GM23338 (cell line): ENCODE data around the gene TRHDE. TPM values are rescaled to one million over a fixed set of nuclear protein-coding genes. Genes with fewer than 3 reads are reported as not detected.

Experiments
- ATAC-seq: fragments of 200-7000 bp; cut with Tn5 transposase; 3 replicates; pipeline ENCODE4 v1.9.1; 2020
- DNase-seq: peaks from one replicate; pipeline ENCODE4 v3.0.0-alpha.2; 2015; ENCODE audit warnings: low spot score
- H2AFZ ChIP-seq: fragments of 200-600 bp; sonication (generic); 2 replicates; pipeline ENCODE4 v1.8.0; 2016; ENCODE audit warnings: antibody characterized with exemption, mild to moderate bottlenecking, moderate library complexity
- H3F3A ChIP-seq: fragments of 200-600 bp; sonication (generic); replicated peaks from 2 replicates; pipeline ENCODE4 v1.8.0; 2017; ENCODE audit warnings: antibody characterized with exemption, mixed run types, low read depth
- H3K27ac ChIP-seq: fragments of 200-600 bp; sonication (generic); 2 replicates; pipeline ENCODE4 v1.6.1; 2016; ENCODE audit warnings: low read depth
- H3K27me3 ChIP-seq: fragments of 200-600 bp; sonication (generic); 2 replicates; pipeline ENCODE4 v1.8.0; 2016; ENCODE audit warnings: mild to moderate bottlenecking, mixed run types, moderate library complexity; ENCODE audit not compliant: insufficient read depth
- H3K36me3 ChIP-seq: fragments of 200-600 bp; sonication (generic); 2 replicates; pipeline ENCODE4 v1.8.0; 2016; ENCODE audit warnings: mild to moderate bottlenecking; ENCODE audit not compliant: insufficient read depth
- H3K4me1 ChIP-seq: fragments of 200-600 bp; sonication (generic); 2 replicates; pipeline ENCODE4 v1.8.0; 2016; ENCODE audit warnings: mild to moderate bottlenecking, moderate library complexity; ENCODE audit not compliant: insufficient read depth
- H3K4me2 ChIP-seq: fragments of 200-600 bp; sonication (generic); 2 replicates; pipeline ENCODE4 v1.7.1; 2017; ENCODE audit warnings: mixed run types
- H3K4me3 ChIP-seq: fragments of 200-600 bp; sonication (generic); 2 replicates; pipeline ENCODE4 v1.6.1; 2016; ENCODE audit warnings: mixed run types
- H3K79me2 ChIP-seq: fragments of 200-600 bp; sonication (generic); replicated peaks from 2 replicates; pipeline ENCODE4 v1.8.0; 2017; ENCODE audit warnings: mild to moderate bottlenecking; ENCODE audit not compliant: insufficient read depth
- H3K9me2 ChIP-seq: fragments of 200-600 bp; sonication (generic); 2 replicates; pipeline ENCODE4 v1.8.0; 2017; ENCODE audit not compliant: insufficient read depth
- H4K20me1 ChIP-seq: fragments of 200-600 bp; sonication (generic); replicated peaks from 2 replicates; pipeline ENCODE4 v1.8.0; 2017; ENCODE audit warnings: mild to moderate bottlenecking; ENCODE audit not compliant: insufficient read depth
- H3K27ac Mint-ChIP-seq: 2 replicates; pipeline ENCODE4 v1.8.0; 2020; ENCODE audit warnings: inconsistent platforms, mild to moderate bottlenecking, moderate library complexity, mixed read lengths
- H3K27me3 Mint-ChIP-seq: 3 replicates; pipeline ENCODE4 v1.8.0; 2022; ENCODE audit warnings: low read depth, mild to moderate bottlenecking, moderate library complexity, mixed read lengths, inconsistent platforms; ENCODE audit not compliant: insufficient read depth, poor library complexity
- H3K36me3 Mint-ChIP-seq: 3 replicates; pipeline ENCODE4 v1.8.0; 2021; ENCODE audit warnings: low read depth, mild to moderate bottlenecking, inconsistent platforms, moderate library complexity, mixed read lengths
- H3K4me1 Mint-ChIP-seq: 3 replicates; pipeline ENCODE4 v1.8.0; 2020; ENCODE audit warnings: mild to moderate bottlenecking, inconsistent platforms, mixed read lengths
- H3K4me3 Mint-ChIP-seq: 3 replicates; pipeline ENCODE4 v1.8.0; 2021; ENCODE audit warnings: moderate library complexity, mild to moderate bottlenecking, inconsistent platforms, mixed read lengths
- H3K9me3 Mint-ChIP-seq: 3 replicates; pipeline ENCODE4 v1.8.0; 2020; ENCODE audit warnings: moderate library complexity, mild to moderate bottlenecking, inconsistent platforms, mixed read lengths
- CREB1 ChIP-seq: fragments of 250-450 bp; sonication (Bioruptor Pico); IDR thresholded peaks from 2 replicates; pipeline ENCODE4 v1.5.0; 2020; ENCODE audit warnings: low read depth, mild to moderate bottlenecking, moderate library complexity
- CTCF ChIP-seq, 2 experiments: fragments of 200-600 bp in 1 of 2; sonication (generic) in 1 of 2; conservative IDR thresholded peaks; 2 replicates each; pipeline versions ENCODE4 v1.5.1 to v1.6.1; 2016 to 2017; ENCODE audit warnings: antibody characterized with exemption in 2 of 2, low read depth in 2 of 2, mild to moderate bottlenecking in 2 of 2, moderate library complexity in 1 of 2
- ETS1 ChIP-seq: IDR thresholded peaks from 2 replicates; pipeline ENCODE4 v1.6.1; 2016; ENCODE audit warnings: antibody characterized with exemption
- EZH2 ChIP-seq: fragments of 200-600 bp; sonication (generic); IDR thresholded peaks from one replicate; pipeline ENCODE4 v1.8.0; 2017; ENCODE audit warnings: antibody characterized with exemption, mild to moderate bottlenecking, low read depth; ENCODE audit not compliant: unreplicated experiment
- EZH2phosphoT487 ChIP-seq: fragments of 200-600 bp; sonication (generic); IDR thresholded peaks from one replicate; pipeline ENCODE4 v1.8.1; 2018; ENCODE audit warnings: antibody characterized with exemption; ENCODE audit not compliant: unreplicated experiment
- JUNB ChIP-seq: IDR thresholded peaks from one replicate; pipeline ENCODE4 v1.6.1; 2016; ENCODE audit warnings: antibody characterized with exemption; ENCODE audit not compliant: unreplicated experiment
- NANOG ChIP-seq: IDR thresholded peaks from 2 replicates; pipeline ENCODE4 v1.6.1; 2016; ENCODE audit warnings: antibody characterized with exemption, borderline replicate concordance
- POLR2AphosphoS5 ChIP-seq: IDR thresholded peaks from 2 replicates; pipeline ENCODE4 v1.6.1; 2016; ENCODE audit warnings: antibody characterized with exemption, low read depth
- REST ChIP-seq: IDR thresholded peaks from one replicate; pipeline ENCODE4 v1.6.1; 2018; ENCODE audit warnings: antibody characterized with exemption; ENCODE audit not compliant: unreplicated experiment
- STAT1 ChIP-seq: IDR thresholded peaks from one replicate; pipeline ENCODE4 v1.6.1; 2016; ENCODE audit warnings: antibody characterized with exemption; ENCODE audit not compliant: unreplicated experiment
- ZNF114 ChIP-seq: fragments of 250-450 bp; sonication (Bioruptor Pico); IDR thresholded peaks from 2 replicates; pipeline ENCODE4 v1.5.0; 2020; ENCODE audit warnings: mild to moderate bottlenecking, moderate library complexity
- ZNF331 ChIP-seq: fragments of 250-450 bp; sonication (Bioruptor Pico); IDR thresholded peaks from 2 replicates; pipeline ENCODE4 v1.5.0; 2020; ENCODE audit warnings: low read depth, mild to moderate bottlenecking, moderate library complexity
- ZNF462 ChIP-seq: fragments of 250-450 bp; sonication (Bioruptor Pico); IDR thresholded peaks from 2 replicates; pipeline ENCODE4 v1.5.0; 2020; ENCODE audit warnings: mild to moderate bottlenecking, moderate library complexity
- polyA plus RNA-seq: library from polyadenylated mRNA; unstranded; fragments of >200 nt; fragmentation: Nextera tagmentation; extraction: Ambion mirVana; gene quantifications from 2 replicates; pipeline ENCODE4 v1.2.1, GENCODE V29; 2016
- total RNA-seq: library from RNA; depleted of rRNA; stranded (reverse); fragments of >200 nt; shearing (Covaris generic); gene quantifications from 2 replicates; pipeline ENCODE4 v1.2.3, GENCODE V29; 2014

TRHDE gene
- total and polyA plus RNA-seq, 2 experiments from 2014 or later: 1.3 to 7.7 TPM

GRCh38 chr12:72273851-72274351 is 1.7 kb downstream of the TRHDE start:
- H3K36me3 ChIP-seq: no peaks in the 10 kb centered on the region
- H3K4me3 Mint-ChIP-seq: peak overlapping the region; percentile 92
- peaks cover 46% of the 10 kb centered on the region for H3K4me1 ChIP-seq
- H3K27me3 Mint-ChIP-seq: peaks cover 34% of the 10 kb centered on the region
- no peaks in the 10 kb centered on the region for H3K36me3 Mint-ChIP-seq
- peak overlapping the region; percentile 85 for H2AFZ ChIP-seq
- H3K27ac ChIP-seq: no peak overlapping the region
- peaks cover 39% of the 10 kb centered on the region for H3K4me1 Mint-ChIP-seq
- H3K27me3 ChIP-seq: peaks cover 38% of the 10 kb centered on the region
- DNase-seq: peak; percentile 36
- H3K4me2 ChIP-seq: peak overlapping the region; percentile 91
- H3K4me3 ChIP-seq: peak overlapping the region; percentile 80
- H3K9me2 ChIP-seq: no peaks in the 10 kb centered on the region
- no peak; the same call in 2 of the 3 replicates for ATAC-seq
- H3K9me3 Mint-ChIP-seq: no peaks in the 10 kb centered on the region
- no peak for TF ChIP-seq CTCF (conservative IDR thresholded peaks at IDR 0.05; ENCODE audit: low read depth in 2 of 2)
- TF ChIP-seq ZNF462 (CRISPR knock-in tag): no peak
- no peak for TF ChIP-seq EZH2
- no peak for TF ChIP-seq JUNB
- TF ChIP-seq EZH2phosphoT487: no peak
- TF ChIP-seq ZNF114 (CRISPR knock-in tag): no peak
- TF ChIP-seq POLR2AphosphoS5: no peak
- TF ChIP-seq REST: no peak
- no peak for TF ChIP-seq CREB1 (CRISPR knock-in tag)
- TF ChIP-seq NANOG: no peak
- no peak for TF ChIP-seq STAT1
- TF ChIP-seq ETS1: no peak
- TF ChIP-seq ZNF331 (CRISPR knock-in tag): no peak
- H3F3A ChIP-seq: no peaks in the 10 kb centered on the region
- H3K27ac Mint-ChIP-seq: no peak overlapping the region
- H4K20me1 ChIP-seq: no peaks in the 10 kb centered on the region
- H3K79me2 ChIP-seq: peaks cover 47% of the 10 kb centered on the region
